ENCODE measurements around the gene ZRANB2.

- TF ChIP-seq CTCF (optimal IDR thresholded peaks at IDR 0.05 in 1 of 3, IDR thresholded peaks at IDR 0.05 in 1 of 3, conservative IDR thresholded peaks at IDR 0.05 in 1 of 3; ENCODE audit: extremely low read depth in 1 of 3, insufficient read depth in 2 of 3, low read length in 3 of 3) (no peak), EZH2 (IDR thresholded peaks at IDR 0.05; ENCODE audit: low read length) (no peak)
These were observed 5.5 kb upstream of the ZRANB2 start for GRCh38 chr1:71086331-71086730.
